Trophoblast cell (in vitro differentiated cells and primary cell): ENCODE measurements around the gene TRIM17.

ENCODE experiments used
- DNase-seq, 2 donors: peaks; one replicate each; pipeline ENCODE4 v3.0.0-alpha.2; 2016
- H2AFZ ChIP-seq: 2 replicates; pipeline ENCODE4 v1.6.1; 2013; ENCODE audit warnings: low read length, moderate library complexity, mild to moderate bottlenecking; ENCODE audit not compliant: insufficient read depth, poor library complexity
- H2AK5ac ChIP-seq: 2 replicates; pipeline ENCODE4 v1.6.1; 2013; ENCODE audit warnings: mild to moderate bottlenecking, low read length
- H2BK120ac ChIP-seq: 2 replicates; pipeline ENCODE4 v1.6.1; 2013; ENCODE audit warnings: low read length, mild to moderate bottlenecking, moderate library complexity; ENCODE audit not compliant: insufficient read depth, poor library complexity
- H2BK12ac ChIP-seq: 2 replicates; pipeline ENCODE4 v1.6.1; 2013; ENCODE audit warnings: mild to moderate bottlenecking, low read length, moderate library complexity
- H2BK5ac ChIP-seq: 2 replicates; pipeline ENCODE4 v1.6.1; 2013; ENCODE audit warnings: low read length, low read depth, moderate library complexity, mild to moderate bottlenecking; ENCODE audit not compliant: poor library complexity
- H3K14ac ChIP-seq: 2 replicates; pipeline ENCODE4 v1.6.1; 2013; ENCODE audit warnings: mild to moderate bottlenecking, low read length
- H3K18ac ChIP-seq: 2 replicates; pipeline ENCODE4 v1.6.1; 2013; ENCODE audit warnings: mild to moderate bottlenecking, low read length
- H3K23ac ChIP-seq: 2 replicates; pipeline ENCODE4 v1.6.1; 2013; ENCODE audit warnings: low read length
- H3K27ac ChIP-seq: 2 replicates; pipeline ENCODE4 v1.5.1; 2013; ENCODE audit warnings: low read depth, mild to moderate bottlenecking, inconsistent platforms, low read length, moderate library complexity
- H3K27me3 ChIP-seq: 2 replicates; pipeline ENCODE4 v1.6.1; 2013; ENCODE audit warnings: inconsistent platforms, mild to moderate bottlenecking, low read length, moderate library complexity; ENCODE audit not compliant: insufficient read depth
- H3K36me3 ChIP-seq, 2 experiments: 1 replicate in 1 of 2; 2 replicates in 1 of 2; pipeline ENCODE4 v1.6.1; 2013; ENCODE audit warnings: low read length in 2 of 2, mild to moderate bottlenecking in 2 of 2, moderate library complexity in 1 of 2; ENCODE audit not compliant: insufficient read depth in 2 of 2, control insufficient read depth in 1 of 2
- H3K4ac ChIP-seq: 2 replicates; pipeline ENCODE4 v1.6.1; 2013; ENCODE audit warnings: low read depth, mild to moderate bottlenecking, low read length, moderate library complexity
- H3K4me1 ChIP-seq, 2 experiments: 1 replicate in 1 of 2; 2 replicates in 1 of 2; pipeline ENCODE4 v1.6.1; 2013; ENCODE audit warnings: low read length in 2 of 2, mild to moderate bottlenecking in 2 of 2, moderate library complexity in 1 of 2; ENCODE audit not compliant: insufficient read depth in 2 of 2, control insufficient read depth in 1 of 2
- H3K4me2 ChIP-seq: 2 replicates; pipeline ENCODE4 v1.6.1; 2013; ENCODE audit warnings: inconsistent platforms, mild to moderate bottlenecking, low read length, moderate library complexity
- H3K4me3 ChIP-seq: 2 replicates; pipeline ENCODE4 v1.5.1; 2013; ENCODE audit warnings: mild to moderate bottlenecking, low read depth, low read length, inconsistent platforms
- H3K79me1 ChIP-seq: one replicate; pipeline ENCODE4 v1.6.1; 2013; ENCODE audit warnings: low read length
- H3K79me2 ChIP-seq: 2 replicates; pipeline ENCODE4 v1.6.1; 2013; ENCODE audit warnings: low read length, mild to moderate bottlenecking; ENCODE audit not compliant: control insufficient read depth, insufficient read depth, poor library complexity
- H3K9ac ChIP-seq: 2 replicates; pipeline ENCODE4 v1.6.1; 2013; ENCODE audit warnings: mild to moderate bottlenecking, low read length
- H3K9me3 ChIP-seq: 2 replicates; pipeline ENCODE4 v1.6.1; 2013; ENCODE audit warnings: low read depth, mild to moderate bottlenecking, control low read depth, inconsistent platforms, low read length; ENCODE audit not compliant: insufficient read depth
- H4K12ac ChIP-seq: 2 replicates; pipeline ENCODE4 v1.6.1; 2013; ENCODE audit warnings: low read depth, mild to moderate bottlenecking, low read length, moderate library complexity
- H4K8ac ChIP-seq: 2 replicates; pipeline ENCODE4 v1.6.1; 2013; ENCODE audit warnings: low read depth, mild to moderate bottlenecking, low read length, moderate library complexity
- H4K91ac ChIP-seq: one replicate; pipeline ENCODE4 v1.6.1; 2013; ENCODE audit warnings: low read depth, mild to moderate bottlenecking, low read length, moderate library complexity
- WGBS: extraction: QIAGEN DNeasy Blood & Tissue Kit; methylation state at CpG from one replicate; pipeline ENCODE4 v1.1.7; 2013; ENCODE audit warnings: missing lambda C conversion rate; ENCODE audit not compliant: insufficient read length, insufficient coverage; ENCODE audit errors: extremely low coverage; 5-methylcytosine and 5-hydroxymethylcytosine counted together

Gene TRIM17

DNA sequence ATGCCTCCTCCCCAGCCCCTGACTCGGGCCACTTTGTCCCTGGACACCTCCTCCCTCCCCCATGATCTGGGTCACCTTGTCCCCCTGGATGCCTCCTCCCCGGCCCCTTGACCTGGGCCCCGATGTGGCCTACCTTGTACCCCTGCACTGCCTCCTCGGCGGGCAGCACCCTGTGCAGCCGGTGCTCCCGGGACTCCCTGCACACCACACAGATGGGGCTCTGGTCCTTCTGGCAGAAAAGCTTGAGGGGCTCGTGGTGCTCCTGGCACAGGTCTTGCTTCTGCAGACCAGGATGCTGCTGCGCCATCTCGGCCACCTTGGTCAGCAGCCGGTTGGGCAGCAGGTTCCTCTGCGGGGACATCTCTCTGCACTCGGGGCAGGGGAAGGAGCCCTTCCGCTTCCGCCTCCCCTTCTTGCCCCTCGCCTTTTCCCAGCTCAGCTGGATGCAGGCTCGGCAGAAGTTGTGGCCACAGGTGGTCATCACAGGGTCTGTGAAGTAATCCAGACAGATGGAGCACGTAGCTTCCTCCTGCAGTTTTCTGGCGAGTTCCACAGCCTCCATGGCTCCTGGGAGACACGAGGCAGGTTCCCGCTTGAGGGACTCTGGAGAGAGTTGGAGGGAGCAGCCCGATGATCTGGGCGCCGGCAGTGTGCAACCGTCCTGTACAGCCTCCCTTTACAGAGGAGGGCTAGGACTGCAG lies 2.0 kb downstream of the TRIM17 start:
- H3K23ac ChIP-seq = no peak overlapping the region
- H4K8ac ChIP-seq = no peak overlapping the region
- no peak overlapping the region for H2BK120ac ChIP-seq
- H3K9me3 ChIP-seq = peaks cover 4% of the 10 kb centered on the region
- H3K27me3 ChIP-seq = no peaks in the 10 kb centered on the region
- H3K79me1 ChIP-seq = peaks cover 18% of the 10 kb centered on the region
- H3K4me3 ChIP-seq = no peak overlapping the region
- no peak overlapping the region for H2AK5ac ChIP-seq
- DNase-seq = no peak
- peak overlapping the region; percentile 80 for H3K4me2 ChIP-seq
- no peak overlapping the region for H4K12ac ChIP-seq
- peaks cover 7% of the 10 kb centered on the region for H3K79me2 ChIP-seq
- no peak overlapping the region for H2BK5ac ChIP-seq
- no peak overlapping the region for H3K9ac ChIP-seq
- no CpG with 5 or more reads among the region's 25 CpGs for WGBS
- no peak overlapping the region for H3K18ac ChIP-seq
- H3K27ac ChIP-seq = no peak overlapping the region
- H3K14ac ChIP-seq = no peak overlapping the region
- no peak overlapping the region for H4K91ac ChIP-seq
- H3K4ac ChIP-seq = no peak overlapping the region
- no peak overlapping the region for H2AFZ ChIP-seq
- H2BK12ac ChIP-seq = no peak overlapping the region
- peaks cover 31 to 32% of the 10 kb centered on the region in 2 experiments for H3K36me3 ChIP-seq
- H3K4me1 ChIP-seq = peaks cover 31 to 37% of the 10 kb centered on the region in 2 experiments

DNA sequence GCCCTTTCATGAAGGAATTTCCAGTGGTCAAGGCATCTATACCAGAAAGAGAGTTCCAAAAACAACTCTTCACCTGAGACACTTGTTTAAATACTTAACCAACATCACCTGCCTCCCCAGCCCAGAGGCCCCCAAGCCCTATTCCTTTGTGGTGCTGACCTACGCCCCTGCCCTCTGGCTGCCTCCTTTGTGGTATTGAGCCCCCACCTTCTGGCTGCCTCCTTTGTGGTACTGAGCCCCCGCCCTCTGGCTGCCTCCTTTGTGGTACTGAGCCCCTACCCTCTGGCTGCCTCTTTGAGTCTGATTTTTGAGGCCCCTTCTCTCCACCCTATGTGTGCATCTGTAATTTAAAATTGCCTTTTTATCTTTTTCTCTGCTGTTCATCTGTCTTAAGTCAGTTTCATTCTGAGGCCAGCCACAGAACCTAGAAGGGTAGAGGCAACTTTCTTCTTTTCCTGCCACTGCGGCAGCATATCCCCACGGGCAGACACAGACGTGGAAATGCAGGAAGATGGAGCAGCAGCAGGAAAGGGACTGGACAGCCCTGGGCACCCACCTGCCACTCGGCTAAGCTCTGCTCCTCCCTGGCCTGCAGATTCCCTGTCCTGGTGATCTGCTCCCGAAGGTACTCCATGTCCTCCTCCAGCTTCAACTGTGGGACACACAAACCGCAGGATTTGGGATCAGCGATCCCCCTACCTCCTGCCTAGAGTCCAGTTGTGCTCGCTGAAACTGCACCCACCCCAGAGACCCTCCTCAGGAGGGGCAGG lies 3.2 kb downstream of the TRIM17 start:
- H3K14ac ChIP-seq = no peak overlapping the region
- H3K4me3 ChIP-seq = no peak overlapping the region
- no peak overlapping the region for H2BK120ac ChIP-seq
- H3K18ac ChIP-seq = peak overlapping the region; percentile 9
- no peak overlapping the region for H4K8ac ChIP-seq
- H2AFZ ChIP-seq = no peak overlapping the region
- H3K4ac ChIP-seq = no peak overlapping the region
- WGBS = no CpG with 5 or more reads among the region's 10 CpGs
- H3K27me3 ChIP-seq = no peaks in the 10 kb centered on the region
- H3K36me3 ChIP-seq = peaks cover 34 to 37% of the 10 kb centered on the region in 2 experiments
- H3K9ac ChIP-seq = no peak overlapping the region
- H3K27ac ChIP-seq = no peak overlapping the region
- peaks cover 7% of the 10 kb centered on the region for H3K79me2 ChIP-seq
- H2AK5ac ChIP-seq = no peak overlapping the region
- no peak overlapping the region for H4K91ac ChIP-seq
- peaks cover 4% of the 10 kb centered on the region for H3K9me3 ChIP-seq
- H3K4me1 ChIP-seq = peaks cover 31 to 38% of the 10 kb centered on the region in 2 experiments
- no peak overlapping the region for H2BK5ac ChIP-seq
- H3K4me2 ChIP-seq = no peak overlapping the region
- DNase-seq = no peak
- no peak overlapping the region for H3K23ac ChIP-seq
- peaks cover 18% of the 10 kb centered on the region for H3K79me1 ChIP-seq
- no peak overlapping the region for H2BK12ac ChIP-seq
- no peak overlapping the region for H4K12ac ChIP-seq

DNA sequence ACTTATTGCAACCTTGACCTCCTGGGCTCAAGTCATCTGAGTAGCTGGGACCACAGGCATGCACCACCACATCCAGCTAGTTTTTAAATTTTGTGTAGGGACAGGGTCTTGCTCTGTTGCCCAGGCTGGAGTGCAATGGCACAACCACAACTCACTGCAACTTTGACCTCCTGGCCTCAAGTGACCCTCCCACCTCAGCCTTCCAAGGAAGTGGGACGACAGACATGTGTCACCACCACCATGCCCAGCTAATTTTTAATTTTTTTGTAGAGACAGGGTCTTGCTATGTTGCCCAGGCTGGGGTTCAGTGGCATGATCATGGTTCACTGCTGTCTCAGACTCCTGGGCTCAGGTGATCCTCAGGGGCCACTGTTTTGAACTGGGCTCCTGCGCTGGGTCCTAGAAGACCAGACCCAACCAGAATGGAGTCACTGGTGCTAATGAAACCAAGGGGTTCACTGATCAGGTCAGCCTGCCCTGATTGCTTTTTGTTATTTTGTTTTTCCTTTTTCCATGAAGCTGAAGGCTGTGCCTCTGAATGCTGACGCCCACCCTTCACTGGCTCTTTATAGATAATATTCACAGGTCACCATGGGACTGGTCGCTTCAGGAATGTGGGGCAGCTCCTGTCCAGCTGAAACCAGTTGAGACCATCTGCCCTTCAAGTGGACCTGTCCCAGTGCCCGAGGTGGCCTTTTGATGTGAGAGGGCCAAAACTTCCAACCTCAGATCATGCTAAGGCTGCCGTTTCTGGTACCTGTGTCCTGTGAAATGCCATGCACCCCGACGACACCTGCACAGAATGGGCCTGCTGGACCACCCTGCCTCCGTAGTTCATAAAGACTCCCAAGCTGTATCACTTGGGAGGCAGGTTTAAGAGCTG lies 4.9 kb downstream of the TRIM17 start:
- Histone ChIP-seq H2BK12ac (no peak overlapping the region), H3K27ac (no peak overlapping the region), H4K12ac (no peak overlapping the region), H3K4me3 (no peak overlapping the region), H3K4ac (no peak overlapping the region), H3K14ac (no peak overlapping the region), H2BK5ac (no peak overlapping the region), H3K4me2 (no peak overlapping the region), H4K8ac (no peak overlapping the region), H3K23ac (no peak overlapping the region), H2AK5ac (no peak overlapping the region), H3K27me3 (no peaks in the 10 kb centered on the region), H3K4me1 (peaks cover 24 to 32% of the 10 kb centered on the region in 2 experiments), H4K91ac (no peak overlapping the region), H3K9ac (no peak overlapping the region), H2BK120ac (no peak overlapping the region), H2AFZ (no peak overlapping the region), H3K18ac (no peak overlapping the region), H3K79me1 (peaks cover 14% of the 10 kb centered on the region), H3K79me2 (peaks cover 10% of the 10 kb centered on the region), H3K9me3 (peaks cover 4% of the 10 kb centered on the region), H3K36me3 (peaks cover 39% of the 10 kb centered on the region in 2 experiments)
- DNase-seq = no peak
- no CpG with 5 or more reads among the region's 9 CpGs for WGBS

DNA sequence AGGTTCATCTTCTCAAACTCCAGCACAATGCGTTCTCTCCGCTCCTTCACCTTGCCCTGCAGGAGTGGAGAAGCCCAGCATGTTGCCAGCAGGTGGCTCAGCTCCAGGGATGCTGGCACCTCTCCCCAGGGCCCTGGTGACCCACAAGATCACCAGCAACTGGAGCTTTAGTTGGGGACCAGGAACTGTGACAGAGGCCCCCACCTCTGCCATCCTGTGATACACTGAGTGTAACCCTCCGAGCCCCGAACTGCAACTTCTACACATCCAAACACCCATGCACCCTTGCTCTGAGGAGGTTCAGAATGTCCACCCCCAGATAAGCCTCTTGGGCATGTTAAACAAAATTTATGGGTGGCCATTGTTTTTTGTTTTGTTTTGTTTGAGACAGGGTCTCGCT lies 5.5 kb downstream of the TRIM17 start:
- H3K18ac ChIP-seq = no peak overlapping the region
- H2AK5ac ChIP-seq = no peak overlapping the region
- H3K27me3 ChIP-seq = no peaks in the 10 kb centered on the region
- peaks cover 24 to 32% of the 10 kb centered on the region in 2 experiments for H3K4me1 ChIP-seq
- H3K9ac ChIP-seq = no peak overlapping the region
- DNase-seq = no peak
- no peak overlapping the region for H4K8ac ChIP-seq
- no peak overlapping the region for H3K23ac ChIP-seq
- H4K91ac ChIP-seq = no peak overlapping the region
- peaks cover 11% of the 10 kb centered on the region for H3K79me2 ChIP-seq
- peaks cover 14% of the 10 kb centered on the region for H3K79me1 ChIP-seq
- H3K4me3 ChIP-seq = no peak overlapping the region
- no peak overlapping the region for H4K12ac ChIP-seq
- no peak overlapping the region for H2AFZ ChIP-seq
- H3K9me3 ChIP-seq = peaks cover 4% of the 10 kb centered on the region
- H3K36me3 ChIP-seq = peaks cover 39% of the 10 kb centered on the region in 2 experiments
- no peak overlapping the region for H3K27ac ChIP-seq
- no peak overlapping the region for H3K4ac ChIP-seq
- H2BK120ac ChIP-seq = no peak overlapping the region
- no peak overlapping the region for H3K14ac ChIP-seq
- no CpG with 5 or more reads among the region's 5 CpGs for WGBS
- no peak overlapping the region for H2BK5ac ChIP-seq
- H2BK12ac ChIP-seq = no peak overlapping the region
- no peak overlapping the region for H3K4me2 ChIP-seq
